CD14-positive monocyte (primary cell): Measurements from ENCODE around the gene CBY1. TPM values are rescaled to one million over a fixed set of nuclear protein-coding genes. Genes with fewer than 3 reads are reported as not detected.

ENCODE experiments used
- DNase-seq, 3 donors: peaks; one replicate each; pipeline ENCODE4 v3.0.0-alpha.2; 2011 to 2022
- H2AFZ ChIP-seq: 2 replicates; pipeline ENCODE4 v1.6.0; 2012; ENCODE audit warnings: mild to moderate bottlenecking, low read depth, low read length, inconsistent platforms; ENCODE audit not compliant: insufficient read depth, poor library complexity, severe bottlenecking
- H3K27ac ChIP-seq, 2 donors: 1 replicate in 1 of 2; 2 replicates in 1 of 2; pipeline ENCODE4 v1.5.1; 2012 to 2013; ENCODE audit warnings: low read length in 2 of 2, control low read depth in 1 of 2, inconsistent platforms in 1 of 2, low read depth in 1 of 2, mild to moderate bottlenecking in 1 of 2
- H3K27me3 ChIP-seq, 2 donors: one replicate each; pipeline versions ENCODE4 v1.6.0 to v1.6.1; 2011 to 2013; ENCODE audit warnings: low read length in 2 of 2; ENCODE audit not compliant: control insufficient read depth in 2 of 2, insufficient read depth in 2 of 2
- H3K36me3 ChIP-seq, 2 donors: replicated peaks in 1 of 2; 1 replicate in 1 of 2; 2 replicates in 1 of 2; pipeline versions ENCODE4 v1.5.1 to v1.6.1; 2012 to 2013; ENCODE audit warnings: low read length in 2 of 2, control low read depth in 1 of 2, inconsistent platforms in 1 of 2, mild to moderate bottlenecking in 1 of 2; ENCODE audit not compliant: insufficient read depth in 2 of 2, control insufficient read depth in 1 of 2
- H3K4me1 ChIP-seq, 2 donors: 1 replicate in 1 of 2; 2 replicates in 1 of 2; pipeline versions ENCODE4 v1.5.1 to v1.6.1; 2012 to 2013; ENCODE audit warnings: low read length in 2 of 2, control low read depth in 1 of 2, inconsistent platforms in 1 of 2, mild to moderate bottlenecking in 1 of 2, moderate library complexity in 1 of 2; ENCODE audit not compliant: insufficient read depth in 2 of 2, control insufficient read depth in 1 of 2
- H3K4me2 ChIP-seq: replicated peaks from 2 replicates; pipeline ENCODE3; 2012; ENCODE audit warnings: low read length, moderate library complexity, mild to moderate bottlenecking; ENCODE audit not compliant: poor library complexity, severe bottlenecking; ENCODE audit errors: extremely low read depth
- H3K4me3 ChIP-seq, 3 experiments: fragments of 200-600 bp in 1 of 3; sonication (generic) in 1 of 3; replicated peaks in 1 of 3; 1 replicate in 2 of 3; 2 replicates in 1 of 3; pipeline ENCODE4 v1.5.1; 2011 to 2013; ENCODE audit warnings: low read length in 3 of 3, mild to moderate bottlenecking in 3 of 3, control low read depth in 2 of 3, low read depth in 2 of 3, inconsistent platforms in 1 of 3, moderate library complexity in 1 of 3
- H3K79me2 ChIP-seq: 2 replicates; pipeline ENCODE4 v1.6.0; 2012; ENCODE audit warnings: mild to moderate bottlenecking, control low read depth, inconsistent platforms, low read length, moderate library complexity; ENCODE audit not compliant: insufficient read depth
- H3K9ac ChIP-seq: 2 replicates; pipeline ENCODE4 v1.6.0; 2017; ENCODE audit warnings: low read length, mild to moderate bottlenecking; ENCODE audit not compliant: insufficient read depth, poor library complexity, severe bottlenecking
- H3K9me3 ChIP-seq, 2 donors: replicated peaks in 1 of 2; 1 replicate in 1 of 2; 2 replicates in 1 of 2; pipeline versions ENCODE4 v1.5.1 to v1.6.1; 2012 to 2013; ENCODE audit warnings: low read length in 2 of 2, control low read depth in 1 of 2; ENCODE audit not compliant: control insufficient read depth in 1 of 2, insufficient read depth in 1 of 2
- H4K20me1 ChIP-seq: 2 replicates; pipeline ENCODE4 v1.6.0; 2012; ENCODE audit warnings: mild to moderate bottlenecking, low read length, control low read depth, moderate library complexity; ENCODE audit not compliant: insufficient read depth
- H3K27ac Mint-ChIP-seq, 7 donors: one replicate each; pipeline ENCODE4 v1.8.0; 2020; ENCODE audit warnings: mild to moderate bottlenecking in 7 of 7, mixed read lengths in 7 of 7, moderate library complexity in 6 of 7, inconsistent platforms in 2 of 7
- H3K27me3 Mint-ChIP-seq, 3 donors: one replicate each; pipeline ENCODE4 v1.8.0; 2021 to 2022; ENCODE audit warnings: low read depth in 3 of 3, mild to moderate bottlenecking in 3 of 3, mixed read lengths in 3 of 3, moderate library complexity in 3 of 3, inconsistent platforms in 1 of 3
- H3K36me3 Mint-ChIP-seq, 2 donors: one replicate each; pipeline ENCODE4 v1.8.0; 2020; ENCODE audit warnings: mixed read lengths in 2 of 2, inconsistent platforms in 1 of 2, mild to moderate bottlenecking in 1 of 2
- H3K4me1 Mint-ChIP-seq: one replicate; pipeline ENCODE4 v1.8.0; 2020; ENCODE audit warnings: mild to moderate bottlenecking, mixed read lengths
- H3K4me3 Mint-ChIP-seq, 2 donors: one replicate each; pipeline ENCODE4 v1.8.0; 2020; ENCODE audit warnings: mild to moderate bottlenecking in 2 of 2, mixed read lengths in 2 of 2, moderate library complexity in 1 of 2
- H3K9me3 Mint-ChIP-seq, 7 donors: one replicate each; pipeline ENCODE4 v1.8.0; 2020 to 2022; ENCODE audit warnings: mixed read lengths in 7 of 7, mild to moderate bottlenecking in 6 of 7, moderate library complexity in 6 of 7, inconsistent platforms in 2 of 7
- WGBS: methylation state at CpG from one replicate; pipeline ENCODE4 v1.1.5; 2013; ENCODE audit warnings: missing lambda C conversion rate; ENCODE audit not compliant: insufficient coverage; 5-methylcytosine and 5-hydroxymethylcytosine counted together
- intact Hi-C, 2 donors: fragments of 100-400 bp; cut with micrococcal nuclease; formaldehyde crosslinking; loops; one replicate each; pipeline versions ENCODE4 v1.15.0 to v1.15.1; 2023
- polyA plus RNA-seq, 3 donors: library from polyadenylated mRNA; depleted of rRNA in 1 of 3; unstranded in 2 of 3; stranded (reverse) in 1 of 3; fragments of 300-500 nt in 2 of 3; fragments of >200 nt in 1 of 3; fragmentation: Illumina TruSeq in 2 of 3; gene quantifications; 1 replicate in 2 of 3; 2 replicates in 1 of 3; pipeline ENCODE4 v1.2.3, GENCODE V29; 2012 to 2021
- TF ChIP-seq, protein P1 (sequence below): fragments of 200-600 bp; IDR thresholded peaks from one replicate; pipeline ENCODE4 v1.8.0; 2022; ENCODE audit warnings: antibody characterized with exemption, mild to moderate bottlenecking

The CBY1 gene
- polyA plus RNA-seq, 3 donors: 1.1 to 4.1 (median 1.7) TPM

DNA sequence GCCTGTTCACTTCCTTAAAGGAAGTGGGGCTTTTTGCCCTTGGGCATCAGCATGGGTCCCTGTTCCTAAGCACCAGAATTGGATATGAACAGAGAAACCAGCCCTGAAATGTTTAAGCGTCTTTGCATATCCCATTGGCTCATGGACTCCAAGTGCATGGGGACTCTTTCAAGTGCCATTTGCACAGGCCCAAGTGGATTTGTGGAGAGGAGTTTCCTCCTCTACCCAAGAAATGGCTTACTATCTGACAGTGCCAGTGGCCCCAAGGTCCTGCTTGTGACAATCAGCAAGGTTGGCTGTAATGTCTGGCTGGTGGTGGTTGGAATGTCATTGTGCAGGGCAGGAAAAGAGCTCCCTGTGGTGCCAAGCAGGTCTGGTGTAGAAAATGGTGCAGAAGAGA lies 29.3 kb downstream of the CBY1 start:
- WGBS: no CpG with 5 or more reads among the region's 1 CpG
- Mint-ChIP-seq H3K4me3 (no peak overlapping the region), H3K27ac (no peak overlapping the region), H3K9me3 (no peaks in the 10 kb centered on the region), H3K27me3 (peaks cover 0 to 2% (median 0%) of the 10 kb centered on the region in 3 donors), H3K4me1 (peaks cover 12% of the 10 kb centered on the region), H3K36me3 (peaks cover 60 to 71% of the 10 kb centered on the region in 2 donors)
- H3K27me3 ChIP-seq: no peaks in the 10 kb centered on the region
- H3K4me3 ChIP-seq: no peak overlapping the region
- peaks cover 11 to 16% of the 10 kb centered on the region in 2 donors for H3K4me1 ChIP-seq
- H3K4me2 ChIP-seq: no peak overlapping the region
- H2AFZ ChIP-seq: no peak overlapping the region
- no peak overlapping the region for H3K9ac ChIP-seq
- TF ChIP-seq, protein P1, sequence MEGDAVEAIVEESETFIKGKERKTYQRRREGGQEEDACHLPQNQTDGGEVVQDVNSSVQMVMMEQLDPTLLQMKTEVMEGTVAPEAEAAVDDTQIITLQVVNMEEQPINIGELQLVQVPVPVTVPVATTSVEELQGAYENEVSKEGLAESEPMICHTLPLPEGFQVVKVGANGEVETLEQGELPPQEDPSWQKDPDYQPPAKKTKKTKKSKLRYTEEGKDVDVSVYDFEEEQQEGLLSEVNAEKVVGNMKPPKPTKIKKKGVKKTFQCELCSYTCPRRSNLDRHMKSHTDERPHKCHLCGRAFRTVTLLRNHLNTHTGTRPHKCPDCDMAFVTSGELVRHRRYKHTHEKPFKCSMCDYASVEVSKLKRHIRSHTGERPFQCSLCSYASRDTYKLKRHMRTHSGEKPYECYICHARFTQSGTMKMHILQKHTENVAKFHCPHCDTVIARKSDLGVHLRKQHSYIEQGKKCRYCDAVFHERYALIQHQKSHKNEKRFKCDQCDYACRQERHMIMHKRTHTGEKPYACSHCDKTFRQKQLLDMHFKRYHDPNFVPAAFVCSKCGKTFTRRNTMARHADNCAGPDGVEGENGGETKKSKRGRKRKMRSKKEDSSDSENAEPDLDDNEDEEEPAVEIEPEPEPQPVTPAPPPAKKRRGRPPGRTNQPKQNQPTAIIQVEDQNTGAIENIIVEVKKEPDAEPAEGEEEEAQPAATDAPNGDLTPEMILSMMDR: no peak
- no peaks in the 10 kb centered on the region for H4K20me1 ChIP-seq
- H3K27ac ChIP-seq: no peak overlapping the region
- H3K9me3 ChIP-seq: no peaks in the 10 kb centered on the region
- peaks cover 10% of the 10 kb centered on the region for H3K79me2 ChIP-seq
- peaks cover 52 to 73% of the 10 kb centered on the region in 2 donors for H3K36me3 ChIP-seq
- DNase-seq: no peak
- intact Hi-C loops: no loop called here

DNA sequence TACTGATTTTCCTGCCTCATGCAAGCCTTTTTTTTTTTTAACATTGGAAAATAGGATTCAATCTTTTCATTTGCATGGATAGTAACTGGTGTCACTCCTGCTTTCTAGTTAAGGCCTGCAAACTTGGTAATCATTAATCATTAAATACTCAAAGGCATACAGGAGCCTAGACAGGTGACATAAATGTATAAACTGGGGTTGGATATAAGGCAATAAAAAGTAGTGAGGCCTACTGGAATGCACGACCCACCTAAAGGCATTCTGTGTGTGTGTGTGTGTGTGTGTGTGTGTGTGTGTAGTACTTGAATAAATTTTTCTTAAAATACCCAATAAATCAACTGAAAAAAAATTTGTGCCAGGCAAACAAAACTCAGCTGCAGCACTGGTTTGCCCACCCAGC lies 33.2 kb downstream of the CBY1 start:
- Histone ChIP-seq H3K79me2 (peaks cover 21% of the 10 kb centered on the region), H3K4me2 (no peak overlapping the region), H4K20me1 (peaks cover 4% of the 10 kb centered on the region), H2AFZ (no peak overlapping the region), H3K9me3 (no peaks in the 10 kb centered on the region), H3K4me1 (no peaks in the 10 kb centered on the region), H3K9ac (no peak overlapping the region), H3K27me3 (no peaks in the 10 kb centered on the region), H3K27ac (no peak overlapping the region), H3K36me3 (peaks cover 37 to 77% of the 10 kb centered on the region in 2 donors), H3K4me3 (no peak overlapping the region)
- TF ChIP-seq, protein P1: no peak
- WGBS: no CpG with 5 or more reads among the region's 1 CpG
- H3K4me3 Mint-ChIP-seq: no peak overlapping the region
- no peaks in the 10 kb centered on the region for H3K9me3 Mint-ChIP-seq
- intact Hi-C loops: no loop called here
- peaks cover 0 to 2% (median 0%) of the 10 kb centered on the region in 3 donors for H3K27me3 Mint-ChIP-seq
- no peaks in the 10 kb centered on the region for H3K4me1 Mint-ChIP-seq
- H3K36me3 Mint-ChIP-seq: peaks cover 57 to 72% of the 10 kb centered on the region in 2 donors
- no peak for DNase-seq
- H3K27ac Mint-ChIP-seq: no peak overlapping the region
